Activated CD8-positive, alpha-beta T cell treated with anti-CD3 and anti-CD28 coated beads for 36 hours (primary cell): ENCODE data around the gene CD38. TPM values are rescaled to one million over a fixed set of nuclear protein-coding genes. Genes with fewer than 3 reads are reported as not detected.

Experiments used
- ATAC-seq: fragments of 200-7000 bp; cut with Tn5 transposase; one replicate; pipeline ENCODE4 v1.10.0; 2021; ENCODE audit warnings: mild to moderate bottlenecking, moderate library complexity
- CTCF ChIA-PET: fragments of 350-600 bp; sonication (Branson Sonifier 250); formaldehyde crosslinking; loops from one replicate; lab custom pipeline; 2021; ENCODE audit warnings: antibody characterized with exemption; lab: Charles Lee
- POLR2A ChIA-PET: fragments of 350-600 bp; sonication (Branson Sonifier 250); formaldehyde crosslinking; loops from one replicate; lab custom pipeline; 2021; ENCODE audit warnings: antibody characterized with exemption; lab: Charles Lee
- DNase-seq: peaks from one replicate; pipeline ENCODE4 v3.0.0-alpha.2; 2020
- H3K27ac Mint-ChIP-seq: one replicate; pipeline ENCODE4 v1.8.0; 2021; ENCODE audit warnings: mild to moderate bottlenecking, mixed read lengths
- H3K27me3 Mint-ChIP-seq: one replicate; pipeline ENCODE4 v1.8.0; 2021; ENCODE audit warnings: mixed read lengths
- H3K36me3 Mint-ChIP-seq: one replicate; pipeline ENCODE4 v1.8.0; 2021; ENCODE audit warnings: low read depth, mixed read lengths
- H3K4me1 Mint-ChIP-seq: one replicate; pipeline ENCODE4 v1.8.0; 2021; ENCODE audit warnings: low read depth, mixed read lengths
- H3K4me3 Mint-ChIP-seq: one replicate; pipeline ENCODE4 v1.8.0; 2021; ENCODE audit warnings: mild to moderate bottlenecking, moderate library complexity, mixed read lengths
- H3K9me3 Mint-ChIP-seq: one replicate; pipeline ENCODE4 v1.8.0; 2021; ENCODE audit warnings: mixed read lengths
- CTCF ChIP-seq: fragments of 200-600 bp; IDR thresholded peaks from one replicate; pipeline ENCODE4 v1.8.0; 2022; ENCODE audit warnings: antibody characterized with exemption, mild to moderate bottlenecking
- intact Hi-C: fragments of 100-400 bp; cut with micrococcal nuclease; formaldehyde crosslinking; loops from one replicate; pipeline ENCODE4 v1.10.0; 2022
- total RNA-seq, 2 experiments: library from RNA; stranded (reverse); gene quantifications; one replicate each; pipeline ENCODE4 v1.2.3, GENCODE V29; 2021

CD38 gene
- total RNA-seq, 2 experiments from 2014 or later, result 24.3 to 25.6 TPM

- TF ChIP-seq CTCF, result no peak
- Mint-ChIP-seq H3K27ac (no peak overlapping the region), H3K4me1 (no peaks in the 10 kb centered on the region), H3K36me3 (no peaks in the 10 kb centered on the region), H3K9me3 (no peaks in the 10 kb centered on the region), H3K27me3 (peaks cover 16% of the 10 kb centered on the region), H3K4me3 (no peak overlapping the region)
- ChIA-PET CTCF (interaction anchor here (0.7 to 3.0 kb wide), 4 partner anchors 12 to 220 kb away, joined by 3 to 21 read pairs (median 3); no protein-coding TSS in a partner anchor), POLR2A (no interaction called here)
- no peak for DNase-seq
- intact Hi-C loops, result no loop called here
- ATAC-seq, result no peak
These were observed 117.1 kb downstream of the CD38 start for GRCh38 chr4:15894921-15895916.

- intact Hi-C loops, result no loop called here
- ChIA-PET CTCF (interaction anchor here (1.2 kb wide), 1 partner anchor 15 kb away, joined by 9 read pairs; no protein-coding TSS in a partner anchor), POLR2A (no interaction called here)
- Mint-ChIP-seq H3K9me3 (no peaks in the 10 kb centered on the region), H3K27me3 (peaks cover 29% of the 10 kb centered on the region), H3K4me1 (peaks cover 5% of the 10 kb centered on the region), H3K27ac (no peak overlapping the region), H3K4me3 (no peak overlapping the region), H3K36me3 (no peaks in the 10 kb centered on the region)
- DNase-seq, result no peak
- ATAC-seq, result no peak
- no peak for TF ChIP-seq CTCF
These were observed 119.4 kb downstream of the CD38 start for GRCh38 chr4:15897577-15897976.

DNA sequence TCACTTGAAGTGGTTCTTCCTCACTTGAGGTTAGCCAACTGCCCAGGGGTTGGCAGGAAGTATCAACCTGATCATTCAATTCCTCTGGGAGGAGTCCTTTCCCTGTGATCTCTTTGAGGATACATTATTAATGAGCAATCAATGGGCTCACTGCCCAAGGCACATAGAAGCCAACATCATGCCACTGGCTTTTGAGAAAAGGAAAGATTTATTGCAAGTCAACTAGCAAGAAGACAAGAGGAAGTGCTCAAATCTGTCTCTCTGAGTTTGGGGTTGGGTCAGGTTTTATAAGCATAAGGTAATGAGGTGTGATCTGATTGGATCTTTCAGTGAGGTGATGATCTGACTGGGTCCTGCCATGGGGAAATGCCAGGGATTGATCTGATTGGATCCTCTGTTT lies 120.8 kb downstream of the CD38 start:
- CTCF ChIA-PET, result interaction anchor here (1.2 to 9.5 kb wide), 2 partner anchors 16 kb away, joined by 9 to 66 read pairs; no protein-coding TSS in a partner anchor
- Mint-ChIP-seq H3K4me3 (no peak overlapping the region), H3K9me3 (no peaks in the 10 kb centered on the region), H3K27me3 (peaks cover 35% of the 10 kb centered on the region), H3K36me3 (no peaks in the 10 kb centered on the region), H3K4me1 (peaks cover 5% of the 10 kb centered on the region), H3K27ac (no peak overlapping the region)
- POLR2A ChIA-PET, result no interaction called here
- TF ChIP-seq CTCF, result no peak
- DNase-seq (no peak), ATAC-seq (no peak)
- intact Hi-C loops, result no loop called here

- no peak overlapping the region for H3K4me3 Mint-ChIP-seq
- no peak for ATAC-seq
- ChIA-PET POLR2A (no interaction called here), CTCF (interaction anchor here (1.9 to 9.5 kb wide), 2 partner anchors 17 to 57 kb away, joined by 5 to 66 read pairs; no protein-coding TSS in a partner anchor)
- intact Hi-C loops, result no loop called here
- peaks cover 38% of the 10 kb centered on the region for H3K27me3 Mint-ChIP-seq
- no peaks in the 10 kb centered on the region for H3K36me3 Mint-ChIP-seq
- no peaks in the 10 kb centered on the region for H3K9me3 Mint-ChIP-seq
- TF ChIP-seq CTCF, result no peak
- no peak for DNase-seq
- peaks cover 5% of the 10 kb centered on the region for H3K4me1 Mint-ChIP-seq
- no peak overlapping the region for H3K27ac Mint-ChIP-seq
These were observed 121.4 kb downstream of the CD38 start for GRCh38 chr4:15899511-15899910.

- Mint-ChIP-seq H3K27ac (no peak overlapping the region), H3K36me3 (no peaks in the 10 kb centered on the region), H3K4me1 (peaks cover 5% of the 10 kb centered on the region), H3K9me3 (no peaks in the 10 kb centered on the region), H3K4me3 (no peak overlapping the region), H3K27me3 (peaks cover 42% of the 10 kb centered on the region)
- no peak for TF ChIP-seq CTCF
- ChIA-PET POLR2A (no interaction called here), CTCF (interaction anchor here (1.0 to 9.5 kb wide), 5 partner anchors 14 to 96 kb away, joined by 3 to 66 read pairs (median 5); no protein-coding TSS in a partner anchor)
- DNase-seq (no peak), ATAC-seq (no peak)
- intact Hi-C loops, result no loop called here
These were observed 122.9 kb downstream of the CD38 start for GRCh38 chr4:15901007-15901406.
